HUES64 (cell line): ENCODE results near the gene QPCTL. TPM values are rescaled to one million over a fixed set of nuclear protein-coding genes. Genes with fewer than 3 reads are reported as not detected.

Source experiments
- H3K27ac ChIP-seq: 2 replicates; pipeline ENCODE4 v1.7.0; 2013; ENCODE audit warnings: low read depth, low read length, inconsistent platforms
- H3K27me3 ChIP-seq: 2 replicates; pipeline ENCODE4 v1.6.1; 2013; ENCODE audit warnings: mild to moderate bottlenecking, low read length; ENCODE audit not compliant: insufficient read depth
- H3K36me3 ChIP-seq: 2 replicates; pipeline ENCODE4 v1.6.1; 2013; ENCODE audit warnings: mild to moderate bottlenecking, low read length; ENCODE audit not compliant: insufficient read depth
- H3K4me1 ChIP-seq: 2 replicates; pipeline ENCODE4 v1.6.1; 2013; ENCODE audit warnings: mild to moderate bottlenecking, low read length, moderate library complexity; ENCODE audit not compliant: insufficient read depth
- H3K4me3 ChIP-seq: 2 replicates; pipeline ENCODE4 v1.5.1; 2013; ENCODE audit warnings: mild to moderate bottlenecking, low read length, moderate library complexity
- H3K9ac ChIP-seq: 2 replicates; pipeline ENCODE4 v1.6.1; 2013; ENCODE audit warnings: mild to moderate bottlenecking, low read depth, low read length
- H3K9me3 ChIP-seq: 2 replicates; pipeline ENCODE4 v1.6.1; 2013; ENCODE audit warnings: low read depth, low read length; ENCODE audit not compliant: insufficient read depth
- WGBS: fragments of 150-250, 120-280 bp; methylation state at CpG from one replicate; pipeline ENCODE4 v1.1.7; 2013; ENCODE audit warnings: missing lambda C conversion rate; 5-methylcytosine and 5-hydroxymethylcytosine counted together
- polyA plus RNA-seq, 2 experiments: library from polyadenylated mRNA; stranded (reverse); fragments of 50-300 nt; gene quantifications; one replicate each; pipeline ENCODE4 v1.2.3, GENCODE V29; 2013

Gene QPCTL
- 12.6 TPM for polyA plus RNA-seq (2013, experiment 1 of 2)
- 17.4 TPM for polyA plus RNA-seq (2013, experiment 2 of 2)

DNA sequence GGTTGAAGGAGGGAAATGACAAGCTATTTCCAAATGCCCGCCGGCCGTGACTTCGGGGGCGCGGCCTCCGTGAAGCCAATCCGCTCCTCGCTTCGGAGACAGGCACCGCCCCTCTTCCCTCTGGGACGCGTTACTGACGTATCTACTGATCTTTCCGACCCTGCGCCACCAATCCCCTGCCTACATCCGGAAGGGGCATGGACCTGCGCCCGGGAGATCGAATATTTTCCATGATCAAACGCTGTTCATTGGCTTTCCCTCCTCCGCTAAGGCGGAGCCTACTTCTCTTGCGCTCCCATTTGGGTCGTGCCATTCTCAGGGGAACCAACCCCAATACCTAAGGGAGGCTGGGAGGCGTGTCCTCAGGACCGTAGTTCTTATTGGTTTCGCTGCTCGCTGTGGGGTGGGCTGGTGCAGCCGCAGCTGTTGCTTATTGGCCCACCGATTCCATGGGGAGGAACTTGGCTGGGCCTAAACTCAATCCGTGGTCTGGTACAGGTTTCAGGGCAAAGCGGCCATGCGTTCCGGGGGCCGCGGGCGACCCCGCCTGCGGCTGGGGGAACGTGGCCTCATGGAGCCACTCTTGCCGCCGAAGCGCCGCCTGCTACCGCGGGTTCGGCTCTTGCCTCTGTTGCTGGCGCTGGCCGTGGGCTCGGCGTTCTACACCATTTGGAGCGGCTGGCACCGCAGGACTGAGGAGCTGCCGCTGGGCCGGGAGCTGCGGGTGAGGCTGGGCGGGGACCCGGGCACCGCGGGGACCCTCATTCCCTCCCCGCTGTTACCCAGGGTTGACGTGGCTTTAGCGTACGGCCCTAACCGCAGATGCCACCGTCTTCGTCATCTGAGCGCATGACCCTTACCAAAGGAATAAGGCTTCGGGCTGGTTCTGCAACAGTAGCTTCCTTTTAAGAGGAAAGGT, at the start of gene QPCTL:
TSS of gene QPCTL (plus strand) at position 480 of the 919 bp plus-strand sequence. CDS start at position 518, 38 bp downstream.
- H3K4me1 ChIP-seq, result peaks cover 3% of the 10 kb centered on the region; the same call in 1 of the 2 replicates
- WGBS, result under 1% methylated on average over 70 of the region's 70 CpGs
- H3K36me3 ChIP-seq, result peaks cover 54% of the 10 kb centered on the region
- H3K9ac ChIP-seq, result peak within 1 kb of the TSS; percentile 91
- no peaks in the 10 kb centered on the region for H3K27me3 ChIP-seq
- no peaks in the 10 kb centered on the region for H3K9me3 ChIP-seq
- H3K27ac ChIP-seq, result peak within 1 kb of the TSS; percentile 84
- peak within 1 kb of the TSS; percentile 77 for H3K4me3 ChIP-seq

DNA sequence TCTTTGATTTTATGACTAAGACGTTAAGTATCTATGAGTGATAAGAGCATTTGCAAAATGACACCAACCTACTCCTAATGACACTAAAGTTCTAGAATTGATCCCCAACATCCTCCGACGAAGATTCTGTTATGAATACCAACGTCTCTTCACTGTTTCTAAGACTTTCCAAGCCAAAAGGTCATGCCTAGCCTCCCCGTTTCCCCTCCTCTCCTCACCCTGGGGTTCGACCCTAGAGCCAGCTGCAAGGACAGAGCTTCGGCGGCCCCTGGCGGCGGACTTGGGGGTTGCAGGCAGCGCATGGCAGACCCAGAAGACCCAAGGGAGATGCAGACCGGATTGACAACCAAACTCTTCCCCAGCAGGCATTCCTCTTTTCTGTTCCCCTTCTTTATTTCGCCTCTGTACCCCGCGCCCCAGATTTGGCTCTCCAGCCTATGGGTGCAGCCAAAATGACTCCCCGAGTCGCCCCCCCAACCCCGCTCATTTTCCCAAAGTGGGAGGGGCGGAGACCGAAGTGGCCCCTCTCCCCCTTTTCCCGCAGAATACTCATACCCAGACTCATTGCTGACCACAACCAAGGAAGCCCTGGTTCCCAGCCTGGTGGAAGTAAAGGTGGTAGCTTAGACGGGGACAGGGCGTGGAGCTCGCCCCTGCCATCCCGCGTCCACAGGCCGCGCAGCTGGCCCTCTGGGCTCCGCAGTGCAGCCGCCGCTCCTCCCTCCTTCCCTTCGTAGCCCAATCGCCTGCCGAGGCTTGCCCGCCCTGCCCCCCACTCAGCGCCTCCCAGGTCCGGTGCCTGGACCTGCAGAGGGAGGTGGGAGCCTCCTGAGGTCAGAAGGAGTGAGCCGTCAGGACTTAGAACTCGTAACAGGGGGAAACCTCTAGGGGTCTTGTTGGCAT, 49.2 kb upstream of the QPCTL start:
- Histone ChIP-seq H3K27ac (no peak overlapping the region), H3K9me3 (no peaks in the 10 kb centered on the region), H3K4me3 (peak overlapping the region; percentile 74), H3K27me3 (no peaks in the 10 kb centered on the region), H3K4me1 (peaks cover 8% of the 10 kb centered on the region), H3K36me3 (no peaks in the 10 kb centered on the region), H3K9ac (no peak overlapping the region)
- 1% methylated on average over 37 of the region's 39 CpGs for WGBS

DNA sequence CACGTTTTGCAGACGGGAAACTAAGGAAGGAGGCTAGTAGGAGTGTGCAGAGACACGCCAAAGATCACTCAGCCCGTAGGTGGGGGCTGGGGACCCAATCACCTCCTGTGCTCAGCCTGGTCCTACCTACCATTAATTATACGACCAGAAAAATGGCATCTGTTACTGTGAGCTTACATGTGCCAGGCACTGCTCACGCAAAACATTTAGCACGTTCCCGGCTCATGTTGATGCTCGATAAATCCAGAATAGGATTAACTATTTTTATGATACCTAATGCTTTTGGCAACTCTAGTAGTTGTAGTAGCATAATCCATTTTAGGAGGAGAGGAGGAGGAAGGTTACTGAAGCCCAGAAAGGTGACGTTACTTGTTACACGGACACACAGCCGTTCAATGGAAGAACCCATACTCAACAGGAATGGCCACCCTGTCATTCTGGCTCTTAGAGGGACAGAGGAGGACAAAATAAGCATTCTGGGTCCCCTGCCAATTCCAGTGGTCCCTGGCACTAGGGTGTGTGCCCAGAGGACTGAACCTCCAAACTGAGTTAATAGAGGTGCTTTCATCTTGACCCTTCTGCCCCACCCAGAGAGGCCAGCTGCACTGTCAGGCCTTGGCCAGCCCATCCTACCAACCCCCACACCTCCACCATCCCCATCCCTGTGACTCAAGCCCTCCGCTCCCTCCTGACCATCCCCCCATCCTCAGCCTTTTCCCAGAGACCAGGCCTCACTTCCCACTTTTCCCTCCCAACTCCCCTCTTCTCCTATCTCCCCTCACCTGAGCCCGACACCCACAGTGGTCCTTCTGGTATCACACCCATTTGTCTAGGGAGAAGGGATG, 48.3 kb upstream of the QPCTL start:
- WGBS, result 49% methylated on average over 13 of the region's 14 CpGs
- Histone ChIP-seq H3K9ac (no peak overlapping the region), H3K9me3 (no peaks in the 10 kb centered on the region), H3K4me3 (peak overlapping the region; percentile 74), H3K27me3 (no peaks in the 10 kb centered on the region), H3K4me1 (peaks cover 7% of the 10 kb centered on the region), H3K27ac (no peak overlapping the region), H3K36me3 (no peaks in the 10 kb centered on the region)

DNA sequence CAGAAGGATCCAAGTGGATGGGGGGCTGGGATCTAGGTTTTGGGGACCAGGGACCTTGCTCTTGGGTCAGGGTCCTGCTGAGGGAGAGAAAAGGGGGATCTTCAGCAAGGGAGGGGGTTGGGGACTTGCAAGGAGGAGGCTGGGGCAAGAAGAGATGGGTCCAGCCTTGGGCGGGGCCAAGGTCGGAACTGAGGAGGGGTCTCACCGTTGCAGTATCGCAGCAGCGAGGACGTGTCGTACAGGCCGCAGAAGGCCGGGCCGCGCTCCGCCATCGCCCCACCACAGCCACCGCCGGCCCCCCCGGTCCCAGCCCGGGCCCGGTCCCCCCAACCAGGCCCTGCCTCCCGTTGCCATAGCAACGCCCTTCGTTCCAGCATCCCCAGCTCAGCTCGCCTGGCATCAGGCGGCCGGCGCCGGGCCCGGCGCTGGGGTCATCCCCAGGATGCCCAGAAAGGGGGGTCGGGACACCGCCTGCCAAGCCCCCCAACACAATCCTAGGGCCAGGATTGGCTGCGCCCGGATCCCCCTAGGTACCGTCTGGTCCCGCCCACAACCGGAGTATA, 47.3 kb upstream of the QPCTL start:
- no peak overlapping the region for H3K27ac ChIP-seq
- H3K9me3 ChIP-seq, result no peaks in the 10 kb centered on the region
- peak overlapping the region; percentile 50; the same call in 1 of the 2 replicates for H3K4me3 ChIP-seq
- peaks cover 7% of the 10 kb centered on the region for H3K4me1 ChIP-seq
- no peaks in the 10 kb centered on the region for H3K27me3 ChIP-seq
- no peaks in the 10 kb centered on the region for H3K36me3 ChIP-seq
- 64% methylated on average over 35 of the region's 35 CpGs for WGBS
- no peak overlapping the region for H3K9ac ChIP-seq

DNA sequence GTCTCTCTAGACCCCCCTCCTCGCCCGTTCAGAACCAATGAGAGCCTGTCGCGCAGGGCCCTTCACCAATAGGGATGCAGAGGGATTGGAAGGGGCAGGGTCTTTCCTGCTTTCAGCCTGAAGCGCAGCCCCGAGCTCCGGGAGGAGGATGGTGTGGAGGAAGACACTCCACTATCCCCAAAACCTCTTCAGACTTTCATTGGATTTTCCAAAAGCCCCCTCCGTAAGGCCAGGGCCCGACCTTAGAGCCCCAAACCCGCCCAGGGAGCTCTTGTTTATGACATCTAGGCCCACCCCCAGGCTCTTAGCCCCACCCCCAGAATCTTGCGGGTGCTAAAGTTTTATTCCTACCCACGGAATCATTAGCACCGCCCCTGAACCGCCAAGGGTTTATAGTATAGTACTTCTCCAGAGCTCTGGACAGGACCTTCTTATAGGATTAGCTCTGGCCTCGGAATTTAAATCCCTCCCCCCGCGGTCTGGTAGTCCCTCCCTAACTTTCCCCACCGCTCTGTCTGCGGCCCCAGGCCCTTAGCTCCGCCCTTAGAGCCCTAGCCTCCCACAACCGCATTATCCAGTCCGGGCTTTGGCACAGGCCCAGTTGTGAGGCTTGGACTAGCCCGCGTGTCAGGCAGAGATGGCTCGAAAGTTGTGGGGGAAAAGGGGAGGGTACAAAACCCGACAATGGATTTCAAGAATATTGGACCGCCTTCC, 46.7 kb upstream of the QPCTL start:
- peaks cover 7% of the 10 kb centered on the region for H3K4me1 ChIP-seq
- peak overlapping the region; percentile 50 for H3K4me3 ChIP-seq
- H3K9ac ChIP-seq, result no peak overlapping the region
- H3K9me3 ChIP-seq, result no peaks in the 10 kb centered on the region
- H3K27me3 ChIP-seq, result no peaks in the 10 kb centered on the region
- no peaks in the 10 kb centered on the region for H3K36me3 ChIP-seq
- H3K27ac ChIP-seq, result no peak overlapping the region
- WGBS, result 27% methylated on average over 24 of the region's 27 CpGs

DNA sequence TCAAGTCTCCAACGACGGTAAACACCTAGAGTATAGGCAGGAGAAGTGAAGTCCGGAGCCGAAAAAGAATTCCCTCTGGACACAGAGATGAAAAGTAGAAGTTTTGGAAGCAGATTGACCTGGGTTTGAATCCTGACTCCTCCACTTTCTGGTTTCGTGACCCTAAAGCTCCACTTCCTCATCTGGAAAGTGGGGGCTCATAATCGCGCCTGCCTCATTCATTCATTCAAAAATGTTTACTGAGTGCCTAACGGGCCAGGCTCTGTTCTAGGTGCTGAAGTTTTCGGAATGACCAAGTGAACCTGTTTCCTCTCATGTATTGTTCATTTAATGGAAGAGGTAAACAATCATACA, 46.1 kb upstream of the QPCTL start:
- Histone ChIP-seq H3K4me3 (peak overlapping the region; percentile 50), H3K9me3 (no peaks in the 10 kb centered on the region), H3K4me1 (peaks cover 7% of the 10 kb centered on the region), H3K27ac (no peak overlapping the region), H3K36me3 (no peaks in the 10 kb centered on the region), H3K9ac (no peak overlapping the region), H3K27me3 (no peaks in the 10 kb centered on the region)
- 62% methylated on average over 8 of the region's 9 CpGs for WGBS

DNA sequence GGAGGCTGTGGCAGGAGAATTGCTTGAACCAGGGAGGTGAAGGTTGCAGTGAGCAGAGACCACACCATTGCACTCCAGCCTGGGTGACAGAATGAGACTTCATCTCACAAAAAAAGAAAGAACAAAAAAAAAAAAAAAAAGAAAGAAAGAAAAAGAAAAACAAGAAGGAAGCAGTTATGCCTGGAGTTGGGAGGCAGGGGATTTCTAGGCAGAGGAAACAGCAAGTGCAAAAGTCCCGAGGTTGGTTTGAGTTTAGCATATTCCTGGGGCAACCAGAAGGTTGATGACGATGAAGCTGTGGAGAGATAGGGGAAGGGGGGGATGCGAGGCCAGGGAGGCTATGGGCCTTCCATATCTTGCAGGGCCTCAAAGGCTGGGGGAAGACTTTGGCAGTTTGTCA, 41.7 kb upstream of the QPCTL start:
- 79% methylated on average over 3 of the region's 3 CpGs for WGBS
- no peaks in the 10 kb centered on the region for H3K9me3 ChIP-seq
- H3K4me3 ChIP-seq, result no peak overlapping the region
- H3K36me3 ChIP-seq, result no peaks in the 10 kb centered on the region
- H3K27me3 ChIP-seq, result no peaks in the 10 kb centered on the region
- no peak overlapping the region for H3K9ac ChIP-seq
- H3K27ac ChIP-seq, result no peak overlapping the region
- H3K4me1 ChIP-seq, result no peaks in the 10 kb centered on the region

DNA sequence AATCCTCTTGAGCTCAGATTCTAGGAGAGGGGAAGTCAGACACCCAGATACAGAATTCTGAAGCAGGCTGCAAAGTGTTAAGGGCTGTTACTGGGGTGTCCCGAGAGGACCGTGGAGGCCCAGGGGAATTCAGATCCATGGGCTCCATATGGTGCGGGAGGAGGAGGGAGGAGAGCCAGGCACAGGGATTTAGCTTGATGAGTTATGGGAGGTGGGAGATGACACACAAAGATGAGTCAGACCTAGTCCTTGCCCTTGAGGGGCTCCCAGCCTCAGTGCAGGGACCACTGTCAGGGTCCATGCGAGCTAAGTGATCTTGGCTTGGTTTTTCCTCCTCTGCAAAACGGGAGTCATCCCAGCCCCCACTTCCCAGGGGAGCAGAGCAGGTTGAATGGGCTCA, 38.8 kb upstream of the QPCTL start:
- Histone ChIP-seq H3K27me3 (no peaks in the 10 kb centered on the region), H3K9me3 (no peaks in the 10 kb centered on the region), H3K4me1 (no peaks in the 10 kb centered on the region), H3K36me3 (no peaks in the 10 kb centered on the region), H3K4me3 (no peak overlapping the region), H3K27ac (no peak overlapping the region), H3K9ac (no peak overlapping the region)
- 64% methylated on average over 5 of the region's 5 CpGs for WGBS

DNA sequence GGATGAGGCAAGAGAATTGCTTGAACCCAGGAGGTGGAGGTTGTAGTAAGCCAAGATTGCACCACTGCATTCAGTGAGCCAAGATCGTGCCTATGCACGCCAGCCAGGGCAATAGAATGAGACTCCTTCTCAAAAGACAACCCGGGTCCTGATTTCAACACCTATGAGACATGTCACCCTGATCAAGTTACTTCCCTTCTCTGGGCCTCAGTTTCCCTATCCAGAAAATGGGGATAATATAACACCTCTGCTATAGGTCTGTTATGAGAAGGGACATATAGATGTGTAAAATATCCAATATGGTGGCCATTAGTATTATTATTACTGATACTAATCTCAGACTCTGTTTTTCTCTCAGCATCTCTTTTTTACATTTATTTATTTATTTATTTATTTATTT, 37.4 kb upstream of the QPCTL start:
- no peaks in the 10 kb centered on the region for H3K36me3 ChIP-seq
- no peaks in the 10 kb centered on the region for H3K4me1 ChIP-seq
- no peak overlapping the region for H3K9ac ChIP-seq
- WGBS, result 74% methylated on average over 3 of the region's 3 CpGs
- H3K27ac ChIP-seq, result no peak overlapping the region
- no peak overlapping the region for H3K4me3 ChIP-seq
- no peaks in the 10 kb centered on the region for H3K27me3 ChIP-seq
- no peaks in the 10 kb centered on the region for H3K9me3 ChIP-seq
